K562 (cell line): Measurements from ENCODE around the gene OPRD1. TPM values are rescaled to one million over a fixed set of nuclear protein-coding genes. Genes with fewer than 3 reads are reported as not detected.

ENCODE experiments used
- ASH1L ChIP-seq: fragments of 450-650 bp; IDR thresholded peaks from 2 replicates; pipeline ENCODE4 v1.6.1; 2018; ENCODE audit warnings: borderline replicate concordance, mild to moderate bottlenecking, low read depth; ENCODE audit not compliant: partially characterized antibody
- CBFA2T3 ChIP-seq: fragments of 450-650 bp; IDR thresholded peaks from 2 replicates; pipeline ENCODE4 v1.6.1; 2017
- CREB1 ChIP-seq, 2 experiments: sonication (generic) in 1 of 2; formaldehyde crosslinking in 1 of 2; IDR thresholded peaks; 2 replicates each; pipeline versions ENCODE4 v1.6.1 to v1.8.0; 2012 to 2022; ENCODE audit warnings: inconsistent platforms in 1 of 2, mild to moderate bottlenecking in 1 of 2, missing genetic modification reagents in 1 of 2, moderate library complexity in 1 of 2
- HDAC6 ChIP-seq: IDR thresholded peaks from 2 replicates; pipeline ENCODE4 v1.6.1; 2012; ENCODE audit warnings: low read depth, mild to moderate bottlenecking, control low read depth, inconsistent platforms, low read length, moderate library complexity
- KLF16 ChIP-seq: IDR thresholded peaks from 2 replicates; pipeline ENCODE4 v1.6.1; 2016; ENCODE audit warnings: antibody characterized with exemption
- MTA3 ChIP-seq: fragments of 450-650 bp; formaldehyde crosslinking; IDR thresholded peaks from 2 replicates; pipeline ENCODE4 v1.6.1; 2017; ENCODE audit warnings: mild to moderate bottlenecking, borderline replicate concordance
- RBM34 ChIP-seq: fragments of 200-400 bp; formaldehyde crosslinking; IDR thresholded peaks from 2 replicates; pipeline ENCODE4 v1.6.1; 2018; ENCODE audit warnings: low read length, borderline replicate concordance; ENCODE audit not compliant: insufficient read depth
- STAG1 ChIP-seq: sonication (generic); formaldehyde crosslinking; IDR thresholded peaks from 2 replicates; pipeline ENCODE4 v1.5.0; 2020; ENCODE audit warnings: missing genetic modification reagents, borderline replicate concordance
- TAF1 ChIP-seq: IDR thresholded peaks from 2 replicates; pipeline ENCODE4 v1.6.1; 2011; ENCODE audit warnings: mild to moderate bottlenecking, low read length, moderate library complexity; ENCODE audit not compliant: insufficient read depth, control insufficient read depth, severe bottlenecking; ENCODE audit errors: extremely low read depth
- XRCC4 ChIP-seq: IDR thresholded peaks from one replicate; pipeline ENCODE4 v1.6.1; 2011; ENCODE audit not compliant: insufficient read depth, insufficient read length; ENCODE audit errors: extremely low read depth
- ZBTB7A ChIP-seq: IDR thresholded peaks from 2 replicates; pipeline ENCODE4 v1.6.1; 2011; ENCODE audit warnings: low read depth, mild to moderate bottlenecking, low read length, moderate library complexity, borderline replicate concordance; ENCODE audit not compliant: control insufficient read depth
- ZNF717 ChIP-seq: fragments of 250-450 bp; sonication (Bioruptor Pico); IDR thresholded peaks from 2 replicates; pipeline ENCODE4 v1.5.0; 2021
- polyA plus RNA-seq, 8 experiments: library from polyadenylated mRNA; depleted of rRNA in 4 of 8; stranded (reverse) in 5 of 8; unstranded in 3 of 8; fragments of >200 nt; fragmentation: Nextera tagmentation in 2 of 8; fragmentation: Illumina TruSeq in 1 of 8; extraction: Ambion mirVana in 2 of 8; extraction: Trizol in 1 of 8; gene quantifications; 2 replicates each; pipeline versions ENCODE4 v1.2.1 to v1.2.3, GENCODE V29; 2011 to 2014; ENCODE audit warnings: inconsistent platforms in 1 of 8, missing spikeins in 1 of 8
- total RNA-seq, 7 experiments: library from RNA; depleted of rRNA in 6 of 7; stranded (reverse); fragments of >200 nt in 6 of 7; fragmentation: Illumina TruSeq in 2 of 7; extraction: Trizol in 2 of 7; gene quantifications; 2 replicates each; pipeline versions ENCODE4 v1.2.1 to v1.2.3, GENCODE V29; 2011 to 2021; ENCODE audit warnings: low replicate concordance in 1 of 7
- TF ChIP-seq, protein P1 (sequence below), 2 experiments: IDR thresholded peaks; 2 replicates each; pipeline ENCODE4 v1.6.1; 2012; ENCODE audit warnings: improper control_type of control experiment in 2 of 2, low read depth in 2 of 2, low read length in 2 of 2, borderline replicate concordance in 1 of 2
- TF ChIP-seq, protein P2 (sequence below), 2 experiments: IDR thresholded peaks; 2 replicates each; pipeline ENCODE4 v1.6.1; 2011; ENCODE audit warnings: borderline replicate concordance in 1 of 2, control low read depth in 1 of 2, low read depth in 1 of 2, low read length in 1 of 2, mild to moderate bottlenecking in 1 of 2, mixed read lengths in 1 of 2, moderate library complexity in 1 of 2; ENCODE audit not compliant: insufficient read depth in 1 of 2, insufficient read length in 1 of 2, poor library complexity in 1 of 2, severe bottlenecking in 1 of 2; ENCODE audit errors: extremely low read depth in 1 of 2

OPRD1 gene
- total and polyA plus RNA-seq, 9 of the 15 experiments (the other 6 are each of a cell fraction or from before 2014, with no cell fraction given): under 0.01 to 0.03 (median under 0.01) TPM; not detected in 6

DNA sequence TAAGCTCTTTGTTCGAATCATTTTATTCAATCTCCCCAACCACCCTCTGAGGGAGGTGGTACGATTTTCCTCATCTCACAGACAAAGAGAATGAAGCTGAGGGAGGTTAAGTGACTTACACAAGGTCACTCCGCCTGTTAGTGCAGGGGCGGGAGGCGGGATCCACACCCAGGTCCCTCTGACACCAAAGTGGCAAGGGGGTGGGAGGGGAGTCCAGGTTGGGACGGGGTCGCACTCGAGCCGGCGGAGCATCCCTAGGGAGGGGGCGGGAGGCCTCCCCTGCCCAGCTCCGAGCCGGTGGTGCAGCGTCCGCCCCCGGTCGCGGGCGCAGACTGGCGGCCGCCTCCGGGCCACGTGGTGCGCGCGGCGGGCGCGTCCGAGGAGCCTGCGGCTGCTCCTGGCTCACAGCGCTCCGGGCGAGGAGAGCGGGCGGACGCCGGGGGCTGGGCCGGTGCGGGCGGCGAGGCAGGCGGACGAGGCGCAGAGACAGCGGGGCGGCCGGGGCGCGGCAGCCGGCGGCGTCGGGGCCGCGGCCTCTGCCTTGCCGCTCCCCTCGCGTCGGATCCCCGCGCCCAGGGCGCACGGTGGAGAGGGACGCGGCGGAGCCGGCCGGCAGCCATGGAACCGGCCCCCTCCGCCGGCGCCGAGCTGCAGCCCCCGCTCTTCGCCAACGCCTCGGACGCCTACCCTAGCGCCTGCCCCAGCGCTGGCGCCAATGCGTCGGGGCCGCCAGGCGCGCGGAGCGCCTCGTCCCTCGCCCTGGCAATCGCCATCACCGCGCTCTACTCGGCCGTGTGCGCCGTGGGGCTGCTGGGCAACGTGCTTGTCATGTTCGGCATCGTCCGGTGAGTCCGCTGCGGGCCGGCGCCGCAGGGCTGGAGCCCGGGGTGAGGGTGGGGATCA is at the start of gene OPRD1 (continued):
- TF ChIP-seq ASH1L: no peak
- no peak for TF ChIP-seq MTA3
- no peak for TF ChIP-seq XRCC4
- peak; percentile 93; the same call in 1 of the 2 replicates for TF ChIP-seq HDAC6
- TF ChIP-seq ZNF717 (CRISPR knock-in tag): no peak
- no peak for TF ChIP-seq STAG1 (CRISPR knock-in tag)
- no peak for TF ChIP-seq CBFA2T3
- TF ChIP-seq, protein P1, sequence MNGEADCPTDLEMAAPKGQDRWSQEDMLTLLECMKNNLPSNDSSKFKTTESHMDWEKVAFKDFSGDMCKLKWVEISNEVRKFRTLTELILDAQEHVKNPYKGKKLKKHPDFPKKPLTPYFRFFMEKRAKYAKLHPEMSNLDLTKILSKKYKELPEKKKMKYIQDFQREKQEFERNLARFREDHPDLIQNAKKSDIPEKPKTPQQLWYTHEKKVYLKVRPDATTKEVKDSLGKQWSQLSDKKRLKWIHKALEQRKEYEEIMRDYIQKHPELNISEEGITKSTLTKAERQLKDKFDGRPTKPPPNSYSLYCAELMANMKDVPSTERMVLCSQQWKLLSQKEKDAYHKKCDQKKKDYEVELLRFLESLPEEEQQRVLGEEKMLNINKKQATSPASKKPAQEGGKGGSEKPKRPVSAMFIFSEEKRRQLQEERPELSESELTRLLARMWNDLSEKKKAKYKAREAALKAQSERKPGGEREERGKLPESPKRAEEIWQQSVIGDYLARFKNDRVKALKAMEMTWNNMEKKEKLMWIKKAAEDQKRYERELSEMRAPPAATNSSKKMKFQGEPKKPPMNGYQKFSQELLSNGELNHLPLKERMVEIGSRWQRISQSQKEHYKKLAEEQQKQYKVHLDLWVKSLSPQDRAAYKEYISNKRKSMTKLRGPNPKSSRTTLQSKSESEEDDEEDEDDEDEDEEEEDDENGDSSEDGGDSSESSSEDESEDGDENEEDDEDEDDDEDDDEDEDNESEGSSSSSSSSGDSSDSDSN (IDR thresholded peaks at IDR 0.05; ENCODE audit: borderline replicate concordance in 1 of 2, low read depth in 2 of 2, low read length in 2 of 2): 0 out of 4 replicates have a peak, but pooled peaks of 1 of the 2 experiments have one; percentile 23
- TF ChIP-seq TAF1: no peak
- TF ChIP-seq RBM34: no peak
- TF ChIP-seq ZBTB7A: peak; percentile 18; the same call in 1 of the 2 replicates
- no peak for TF ChIP-seq CREB1 (IDR thresholded peaks at IDR 0.05)
- no peak for TF ChIP-seq CREB1 (CRISPR knock-in tag; IDR thresholded peaks at IDR 0.05)
- TF ChIP-seq KLF16: no peak
- TF ChIP-seq, protein P2, sequence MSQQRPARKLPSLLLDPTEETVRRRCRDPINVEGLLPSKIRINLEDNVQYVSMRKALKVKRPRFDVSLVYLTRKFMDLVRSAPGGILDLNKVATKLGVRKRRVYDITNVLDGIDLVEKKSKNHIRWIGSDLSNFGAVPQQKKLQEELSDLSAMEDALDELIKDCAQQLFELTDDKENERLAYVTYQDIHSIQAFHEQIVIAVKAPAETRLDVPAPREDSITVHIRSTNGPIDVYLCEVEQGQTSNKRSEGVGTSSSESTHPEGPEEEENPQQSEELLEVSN (IDR thresholded peaks at IDR 0.05; ENCODE audit: borderline replicate concordance in 1 of 2, extremely low read depth in 1 of 2, insufficient read depth in 1 of 2, insufficient read length in 1 of 2, low read depth in 1 of 2, low read length in 1 of 2, poor library complexity in 1 of 2, severe bottlenecking in 1 of 2): peak in 1 of 2 experiments; percentile 66
